ENCODE measurements around the gene OLIG1.

OLIG1 gene

GRCh38 chr21:33031152-33031911 is 38.6 kb upstream of the OLIG1 start:
- DNase-seq (ENCODE audit: low read depth in 2 of 2, low spot score in 1 of 2), result no peak

DNA sequence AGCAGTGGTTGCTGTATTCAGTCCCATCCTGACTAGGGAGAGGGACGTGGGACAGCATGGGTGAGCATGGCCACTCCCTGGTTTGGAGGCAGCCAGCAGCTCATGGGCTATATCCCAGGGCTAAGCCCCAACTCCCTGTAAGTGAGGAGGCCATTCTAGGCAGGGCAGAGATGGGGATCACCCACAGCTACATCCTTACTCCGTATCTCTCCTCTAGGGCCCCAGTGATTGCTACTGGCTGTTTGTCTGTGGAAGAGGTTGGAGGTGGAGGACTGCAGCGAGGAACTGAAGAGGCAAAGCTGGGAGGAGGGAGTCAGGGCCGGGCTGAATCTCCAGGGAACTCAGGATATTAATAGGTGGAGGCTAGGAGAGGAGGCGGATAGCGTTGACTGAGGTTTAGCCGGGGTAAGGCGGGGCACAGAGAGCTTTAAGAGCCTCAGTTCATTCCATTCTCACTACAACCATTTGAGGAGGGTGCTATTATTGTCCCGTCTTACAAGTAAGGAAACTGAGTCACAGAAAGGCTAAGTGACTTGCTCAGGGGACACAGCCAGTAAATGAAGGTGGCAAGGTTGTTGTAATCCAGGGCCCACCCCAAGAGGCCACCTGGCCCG is 37.4 kb upstream of the OLIG1 start:
- DNase-seq (ENCODE audit: low read depth in 2 of 2, low spot score in 1 of 2), result no peak

GRCh38 chr21:33033094-33033951 is 36.6 kb upstream of the OLIG1 start:
- no peak for DNase-seq (ENCODE audit: low read depth in 2 of 2, low spot score in 1 of 2)

GRCh38 chr21:33033961-33034413 is 36.0 kb upstream of the OLIG1 start:
- no peak for DNase-seq (ENCODE audit: low read depth in 2 of 2, low spot score in 1 of 2)

- no peak for DNase-seq (ENCODE audit: low read depth in 2 of 2, low spot score in 1 of 2)
Measured at GRCh38 chr21:33035147-33035546, 34.8 kb upstream of the OLIG1 start.

DNA sequence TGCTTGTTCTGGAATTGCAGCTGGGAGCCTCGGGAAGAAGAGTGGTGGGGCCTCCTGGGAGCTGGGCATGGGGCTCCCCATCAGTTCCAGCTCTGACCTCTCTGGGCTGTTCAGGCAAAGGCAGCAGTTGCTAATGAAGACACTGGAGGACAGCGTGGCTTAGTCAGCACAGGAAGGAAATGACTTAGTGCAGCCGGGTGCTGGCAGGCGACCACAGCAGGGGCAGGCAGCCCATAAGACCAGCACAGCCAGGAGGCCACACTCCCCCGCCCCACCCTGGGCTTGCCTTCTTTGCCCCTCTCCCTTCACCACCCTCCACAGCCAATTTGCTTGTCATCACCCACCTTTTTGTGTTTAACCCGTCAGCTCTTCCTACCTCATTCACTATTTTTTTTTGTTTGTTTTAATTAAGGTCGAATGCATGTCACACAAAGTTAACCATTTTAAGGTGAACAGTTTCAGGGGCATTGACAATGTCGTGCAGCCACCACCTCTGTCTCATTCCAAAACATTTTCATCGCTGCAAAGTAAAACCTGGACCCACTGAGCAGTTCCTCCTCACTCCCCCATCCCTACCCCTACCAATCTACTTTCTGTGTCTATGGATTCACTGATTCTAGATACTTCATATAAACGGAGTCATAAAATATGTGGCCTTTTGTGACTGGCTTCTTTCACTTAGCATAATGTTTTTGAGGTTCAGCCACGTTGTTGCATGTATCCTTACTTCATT is 33.3 kb upstream of the OLIG1 start:
- peak in 1 of 2 donors; percentile 9 for DNase-seq (ENCODE audit: low read depth in 2 of 2, low spot score in 1 of 2)

- DNase-seq (ENCODE audit: low read depth in 2 of 2, low spot score in 1 of 2), result no peak
Measured at GRCh38 chr21:33037501-33037900, 32.4 kb upstream of the OLIG1 start.

DNA sequence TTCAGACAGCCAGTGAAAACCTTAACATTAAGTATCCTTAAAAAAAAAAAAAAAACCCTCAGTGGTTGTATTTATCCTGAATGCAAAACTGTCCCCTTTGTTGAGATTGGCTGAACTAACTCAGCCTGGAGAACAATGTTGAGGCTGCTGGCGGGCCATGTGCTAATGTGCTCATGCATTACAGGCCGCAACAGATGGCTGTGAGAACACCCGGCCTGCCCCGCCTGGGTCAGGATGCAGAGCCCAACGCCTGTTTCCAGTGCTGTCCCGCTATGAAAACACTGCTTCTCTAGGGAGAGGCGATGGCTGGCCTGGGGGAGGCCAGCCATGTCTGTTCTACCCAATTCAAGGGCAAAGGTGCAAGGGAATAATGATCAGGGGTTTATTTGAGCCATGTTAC is 30.4 kb upstream of the OLIG1 start:
- DNase-seq (ENCODE audit: low read depth in 2 of 2, low spot score in 1 of 2), result no peak

DNA sequence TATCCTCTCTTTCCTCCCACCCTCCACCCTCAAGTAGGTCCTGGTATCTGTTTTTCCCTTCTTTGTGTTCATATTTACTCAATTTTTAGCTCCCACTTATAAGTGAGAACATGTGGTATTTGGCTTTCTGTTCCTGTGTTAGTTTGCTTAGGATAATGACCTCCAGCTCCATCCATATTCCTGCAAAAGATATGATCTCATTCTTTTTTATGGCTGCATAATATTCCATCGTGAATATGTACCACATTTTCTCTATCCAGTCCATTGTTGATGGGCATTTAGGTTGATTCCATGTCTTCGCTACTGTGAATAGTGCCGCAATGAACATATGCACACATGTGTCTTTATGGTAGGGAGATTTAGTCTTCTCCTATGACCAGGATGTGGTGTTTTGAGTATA is 29.7 kb upstream of the OLIG1 start:
- no peak for DNase-seq (ENCODE audit: low read depth in 2 of 2, low spot score in 1 of 2)

DNA sequence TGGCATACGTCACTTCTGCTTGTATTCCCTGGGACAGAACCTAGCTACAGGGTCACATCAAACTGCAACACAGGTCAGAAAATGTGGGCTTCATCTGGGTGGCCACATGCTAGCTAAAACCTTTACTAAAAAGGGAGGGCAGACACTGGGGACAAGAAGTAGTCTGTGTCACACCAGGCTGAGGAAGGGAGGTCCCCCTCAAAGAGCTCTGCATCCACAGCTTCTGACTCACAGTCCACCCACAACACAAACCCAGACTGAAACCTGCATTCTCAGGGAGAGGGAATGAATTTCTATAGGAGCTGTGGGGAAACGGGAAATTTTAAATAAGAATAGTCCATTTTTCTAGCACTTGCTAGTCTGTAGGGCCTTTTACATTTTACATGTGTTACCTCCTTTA is 28.0 kb upstream of the OLIG1 start:
- DNase-seq (ENCODE audit: low read depth in 2 of 2, low spot score in 1 of 2), result no peak

DNA sequence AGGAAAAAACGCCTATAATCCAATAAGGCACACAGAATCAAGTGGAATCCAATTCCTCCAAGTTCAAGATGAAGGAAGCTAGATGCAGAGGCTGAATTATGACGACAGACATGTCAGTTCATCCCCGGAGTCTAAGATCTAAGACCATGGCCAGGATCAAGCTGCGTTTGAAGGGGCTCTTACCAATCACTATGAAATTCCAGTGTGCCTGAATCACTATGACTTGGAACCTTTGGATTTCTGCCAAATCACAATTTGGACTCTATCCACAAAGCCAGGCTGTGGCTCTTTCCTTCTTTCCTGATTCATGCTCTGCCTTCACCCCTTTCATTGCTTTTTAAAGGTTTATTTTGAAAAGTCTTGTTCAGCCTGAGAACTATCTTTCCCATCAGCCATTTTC is 27.1 kb upstream of the OLIG1 start:
- DNase-seq (ENCODE audit: low read depth in 2 of 2, low spot score in 1 of 2), result no peak

DNA sequence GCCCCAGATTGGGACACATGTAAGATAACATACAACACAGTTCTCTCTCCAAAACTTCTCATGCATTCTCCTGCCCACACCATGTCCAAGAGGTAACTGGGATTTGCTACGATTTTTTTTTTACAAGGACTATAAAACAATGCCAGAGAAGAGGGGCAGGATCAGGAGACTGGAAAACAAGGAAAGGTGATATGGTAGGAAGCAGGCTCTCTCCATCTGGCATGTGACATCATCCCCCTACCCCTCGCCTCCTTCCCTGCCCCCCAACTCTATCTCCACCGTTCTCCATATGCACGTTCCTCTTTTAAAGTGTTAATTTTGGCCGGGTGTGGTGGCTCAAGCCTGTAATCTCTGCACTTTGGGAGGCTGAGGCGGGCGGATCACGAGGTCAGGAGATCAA is 23.5 kb upstream of the OLIG1 start:
- no peak for DNase-seq (ENCODE audit: low read depth in 2 of 2, low spot score in 1 of 2)

DNA sequence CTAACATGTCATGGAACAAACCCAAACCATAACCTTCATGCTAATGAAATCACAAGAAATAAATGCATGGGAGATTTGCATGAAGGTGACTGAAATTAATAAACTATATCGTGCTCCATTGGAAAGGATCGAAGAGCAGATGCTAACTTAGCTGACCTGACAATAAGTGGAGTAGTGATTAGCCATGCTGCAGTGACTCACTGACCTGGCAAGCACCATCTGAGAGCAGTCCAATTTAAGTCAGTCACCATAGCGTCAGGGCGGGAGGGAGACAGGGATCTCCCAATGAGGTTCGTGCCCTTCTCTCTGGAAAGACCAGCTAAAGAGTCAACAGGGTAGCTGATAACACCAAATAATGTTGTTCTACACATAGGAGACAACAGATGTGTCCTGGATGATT is 22.7 kb upstream of the OLIG1 start:
- no peak for DNase-seq (ENCODE audit: low read depth in 2 of 2, low spot score in 1 of 2)

DNA sequence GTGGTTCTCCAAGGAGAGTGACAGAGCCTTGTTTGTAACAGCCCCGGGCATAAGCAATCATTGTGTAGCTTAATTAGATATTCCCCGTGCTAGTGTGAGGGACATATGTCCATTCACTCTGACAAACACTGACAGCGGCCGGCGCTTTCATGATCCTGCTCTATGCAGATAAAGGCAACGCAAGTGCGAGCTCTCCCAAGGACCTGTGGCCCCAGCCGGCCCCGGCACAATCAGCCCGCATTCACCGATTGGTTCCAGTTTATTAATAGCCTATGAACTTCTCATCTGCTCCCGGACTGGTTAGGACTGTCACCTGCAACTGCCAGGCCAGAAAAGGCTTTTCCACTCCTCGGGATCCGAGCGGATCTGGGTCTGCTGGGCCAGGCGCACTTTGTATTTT is 18.0 kb upstream of the OLIG1 start:
- DNase-seq (ENCODE audit: low read depth in 2 of 2, low spot score in 1 of 2), result no peak

- no peak for DNase-seq (ENCODE audit: low read depth in 2 of 2, low spot score in 1 of 2)
Measured at GRCh38 chr21:33053951-33054350, 16.0 kb upstream of the OLIG1 start.

DNA sequence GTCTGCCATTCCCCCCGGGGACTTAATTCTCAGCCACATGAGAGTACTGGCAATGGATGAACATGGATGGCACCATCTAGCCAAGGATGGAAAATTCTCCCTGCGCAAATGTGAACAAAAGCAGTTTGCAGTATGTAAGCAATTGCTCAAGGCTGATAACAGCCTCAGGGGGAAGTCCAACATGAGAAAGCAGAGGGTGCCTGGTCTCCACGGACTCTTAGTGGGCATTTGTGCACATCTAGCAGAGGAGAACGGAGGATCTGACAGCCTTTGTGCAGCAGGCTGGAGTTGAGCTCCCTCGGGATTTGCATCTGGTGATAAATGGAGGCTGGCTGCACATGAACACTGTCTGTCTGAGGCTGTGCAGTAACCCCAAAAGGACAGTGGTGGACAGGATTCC is 13.9 kb upstream of the OLIG1 start:
- DNase-seq (ENCODE audit: low read depth in 2 of 2, low spot score in 1 of 2), result no peak

- DNase-seq (ENCODE audit: low read depth in 2 of 2, low spot score in 1 of 2), result no peak
Measured at GRCh38 chr21:33057385-33057940, 12.5 kb upstream of the OLIG1 start.

- no peak for DNase-seq (ENCODE audit: low read depth in 2 of 2, low spot score in 1 of 2)
Measured at GRCh38 chr21:33058527-33058926, 11.4 kb upstream of the OLIG1 start.

DNA sequence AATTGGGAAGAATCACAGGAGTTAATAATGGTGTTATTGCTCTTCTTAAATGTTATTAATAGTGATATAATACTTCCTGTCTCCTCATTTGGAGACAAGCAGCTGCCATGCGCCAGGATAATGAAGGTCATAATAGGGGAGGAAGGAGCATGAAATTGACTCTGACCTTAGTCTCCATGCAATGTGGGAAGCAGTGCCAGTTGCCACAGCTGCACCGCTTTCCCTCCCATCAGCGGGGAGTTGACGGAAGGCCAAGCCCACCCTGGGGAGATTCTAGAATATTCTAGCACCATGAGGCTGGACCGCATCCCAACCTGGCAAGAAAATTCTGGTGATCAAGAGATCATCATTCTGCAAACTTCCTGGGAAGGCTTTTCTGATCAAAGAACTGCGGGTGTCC is 11.0 kb upstream of the OLIG1 start:
- DNase-seq (ENCODE audit: low read depth in 2 of 2, low spot score in 1 of 2), result no peak

DNA sequence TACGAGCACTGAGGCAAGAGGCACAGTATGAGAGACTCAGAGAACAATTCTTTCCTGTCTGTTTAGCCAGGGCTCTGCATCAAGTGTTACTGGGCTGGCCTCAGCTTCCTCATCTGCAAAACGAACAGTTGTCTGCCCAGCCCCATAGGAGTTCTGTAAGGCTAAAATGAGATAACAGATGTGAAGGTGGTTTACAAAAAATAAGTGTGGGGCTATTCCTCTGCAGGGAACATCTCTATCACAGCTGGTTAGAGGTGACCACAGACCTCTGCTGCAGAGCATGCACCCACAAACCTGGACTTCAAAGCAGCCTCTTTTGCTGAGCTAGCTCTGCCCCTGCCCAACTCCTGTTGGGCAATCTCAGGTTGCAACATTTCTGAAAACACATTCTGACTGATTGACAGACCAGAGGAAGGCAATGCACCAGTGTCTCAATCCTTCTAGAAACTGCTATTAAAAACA is 10.5 kb upstream of the OLIG1 start:
- no peak for DNase-seq (ENCODE audit: low read depth in 2 of 2, low spot score in 1 of 2)

DNA sequence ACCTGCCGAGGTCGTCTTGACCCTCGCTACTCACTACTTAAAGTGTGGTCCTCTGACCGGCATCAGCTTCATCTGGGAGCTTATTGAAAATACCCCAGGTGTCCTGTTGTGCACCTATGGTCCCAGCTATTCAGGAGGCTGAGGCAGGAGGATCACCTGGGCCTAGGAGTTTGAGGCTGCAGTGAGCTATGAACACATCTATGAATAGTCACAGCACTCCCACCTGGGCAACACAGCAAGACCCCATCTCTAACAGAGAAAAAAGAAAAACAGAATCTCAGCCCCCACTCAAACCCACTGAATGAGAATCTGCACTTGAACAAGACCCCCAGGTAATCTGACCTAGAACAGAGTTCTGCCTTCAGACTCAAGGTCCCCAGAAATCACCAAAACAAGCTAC is 8.7 kb upstream of the OLIG1 start:
- no peak for DNase-seq (ENCODE audit: low read depth in 2 of 2, low spot score in 1 of 2)
